Measurements from ENCODE around the gene MYRF.
A peak's percentile ranks its signal among the peaks of the same experiment; 100 is the strongest.

Gene MYRF

DNA sequence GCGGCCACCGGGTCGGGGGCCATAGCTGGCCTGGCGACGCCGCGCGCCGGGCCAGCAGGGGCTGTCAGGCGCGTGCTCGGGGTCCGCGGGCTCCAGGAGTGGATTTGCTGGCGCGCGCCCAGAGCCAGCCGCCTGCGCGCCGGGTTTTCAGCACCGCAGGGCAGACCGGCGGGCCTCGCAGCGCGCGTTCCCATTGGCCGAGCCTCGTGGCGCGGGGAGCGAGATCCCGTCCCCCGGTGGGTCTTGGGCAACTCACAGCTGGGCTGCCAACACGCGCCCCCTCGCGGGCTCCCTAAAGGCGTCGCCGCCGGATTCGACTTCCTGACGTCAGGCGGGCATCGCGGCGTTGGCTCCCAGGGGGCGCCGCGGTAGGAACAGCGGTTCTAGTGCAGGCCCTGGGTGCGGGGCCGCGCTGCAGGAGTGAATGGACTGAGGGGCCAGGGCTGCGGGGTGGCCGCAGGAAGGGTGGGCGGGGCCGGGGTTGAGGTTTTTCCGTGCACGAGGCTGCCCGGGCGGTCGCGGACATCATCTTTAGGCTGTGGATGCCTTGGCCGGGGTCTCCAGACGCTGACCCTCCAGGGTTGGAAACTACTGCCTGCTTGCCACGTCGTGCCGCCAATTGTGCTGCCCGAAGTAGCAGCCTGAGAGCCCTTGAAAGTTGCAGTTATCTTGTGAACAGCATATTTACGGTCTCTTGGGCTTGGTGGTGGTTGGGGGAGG lies 64.5 kb downstream of the MYRF start, which contains the start of gene FADS1:
Gene FADS1 (minus strand): TSS at position 268 of the 720 bp plus-strand sequence. CDS start 74 bp downstream, at position 194.
- TF ChIP-seq ZFX (IDR thresholded peaks at IDR 0.05): no peak; the same call in none of the 2 replicates
- TF ChIP-seq, protein P1, sequence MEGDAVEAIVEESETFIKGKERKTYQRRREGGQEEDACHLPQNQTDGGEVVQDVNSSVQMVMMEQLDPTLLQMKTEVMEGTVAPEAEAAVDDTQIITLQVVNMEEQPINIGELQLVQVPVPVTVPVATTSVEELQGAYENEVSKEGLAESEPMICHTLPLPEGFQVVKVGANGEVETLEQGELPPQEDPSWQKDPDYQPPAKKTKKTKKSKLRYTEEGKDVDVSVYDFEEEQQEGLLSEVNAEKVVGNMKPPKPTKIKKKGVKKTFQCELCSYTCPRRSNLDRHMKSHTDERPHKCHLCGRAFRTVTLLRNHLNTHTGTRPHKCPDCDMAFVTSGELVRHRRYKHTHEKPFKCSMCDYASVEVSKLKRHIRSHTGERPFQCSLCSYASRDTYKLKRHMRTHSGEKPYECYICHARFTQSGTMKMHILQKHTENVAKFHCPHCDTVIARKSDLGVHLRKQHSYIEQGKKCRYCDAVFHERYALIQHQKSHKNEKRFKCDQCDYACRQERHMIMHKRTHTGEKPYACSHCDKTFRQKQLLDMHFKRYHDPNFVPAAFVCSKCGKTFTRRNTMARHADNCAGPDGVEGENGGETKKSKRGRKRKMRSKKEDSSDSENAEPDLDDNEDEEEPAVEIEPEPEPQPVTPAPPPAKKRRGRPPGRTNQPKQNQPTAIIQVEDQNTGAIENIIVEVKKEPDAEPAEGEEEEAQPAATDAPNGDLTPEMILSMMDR (conservative IDR thresholded peaks at IDR 0.05): peak; percentile 82
- H3K27ac ChIP-seq: peak within 1 kb of the TSS; percentile 99

DNA sequence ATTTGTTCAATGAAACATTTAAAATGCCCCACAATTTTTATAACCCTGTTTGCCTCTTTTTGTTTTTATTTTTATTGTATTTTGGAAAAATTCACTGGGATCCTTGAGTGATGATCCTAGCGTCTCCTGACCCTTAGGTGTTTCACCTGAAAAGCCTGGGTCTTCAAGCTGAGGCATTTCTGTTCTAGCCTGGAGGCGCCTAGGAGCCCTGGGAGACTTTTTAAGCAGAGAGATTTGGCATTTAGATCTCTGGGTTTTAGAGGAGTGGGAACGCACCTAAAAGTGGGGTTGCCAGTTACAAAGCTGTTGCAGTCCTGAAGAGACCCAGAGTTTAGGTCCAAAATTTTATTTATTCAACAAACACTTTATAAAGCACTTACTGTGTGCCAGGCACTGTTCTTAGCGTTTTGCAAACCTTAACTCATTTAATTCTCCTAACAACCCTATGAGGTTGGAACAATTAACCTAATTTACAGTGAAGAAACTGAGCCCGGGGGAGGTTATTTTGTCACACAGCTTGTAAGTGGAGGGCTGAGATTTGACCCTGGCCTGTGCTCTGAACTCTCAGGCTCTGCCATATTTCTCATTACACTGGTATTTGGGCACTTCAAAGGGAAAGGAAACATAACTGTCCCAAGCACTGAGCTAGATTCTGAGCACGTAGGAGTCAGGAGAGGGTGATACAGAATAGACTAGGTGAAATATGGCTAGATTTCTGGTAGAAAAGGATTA lies 65.2 kb downstream of the MYRF start:
- TF ChIP-seq, protein P1 (conservative IDR thresholded peaks at IDR 0.05): no peak
- no peak for TF ChIP-seq ZFX (IDR thresholded peaks at IDR 0.05)
- peak overlapping the region; percentile 99 for H3K27ac ChIP-seq

DNA sequence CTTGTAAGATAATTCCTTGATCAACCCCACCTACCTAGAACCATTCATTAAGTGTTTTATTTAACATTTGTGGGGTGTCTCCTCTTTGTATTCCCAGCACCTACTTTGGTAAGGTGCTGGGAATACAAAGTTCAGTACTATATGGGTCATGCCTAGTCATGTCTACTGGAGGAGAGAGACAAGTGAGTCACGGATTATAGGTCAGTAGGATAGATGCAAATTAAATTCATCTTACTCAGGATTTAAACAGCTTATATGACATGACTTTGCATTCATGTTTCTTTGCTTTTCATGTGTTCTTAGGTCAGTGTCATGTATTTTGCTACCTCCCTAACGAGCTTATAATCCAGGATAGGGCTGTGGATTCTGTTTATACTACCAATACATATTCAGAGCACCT lies 67.7 kb downstream of the MYRF start:
- no peak for TF ChIP-seq ZFX (IDR thresholded peaks at IDR 0.05)
- TF ChIP-seq, protein P1 (conservative IDR thresholded peaks at IDR 0.05): no peak
- peak overlapping the region; percentile 62 for H3K27ac ChIP-seq

DNA sequence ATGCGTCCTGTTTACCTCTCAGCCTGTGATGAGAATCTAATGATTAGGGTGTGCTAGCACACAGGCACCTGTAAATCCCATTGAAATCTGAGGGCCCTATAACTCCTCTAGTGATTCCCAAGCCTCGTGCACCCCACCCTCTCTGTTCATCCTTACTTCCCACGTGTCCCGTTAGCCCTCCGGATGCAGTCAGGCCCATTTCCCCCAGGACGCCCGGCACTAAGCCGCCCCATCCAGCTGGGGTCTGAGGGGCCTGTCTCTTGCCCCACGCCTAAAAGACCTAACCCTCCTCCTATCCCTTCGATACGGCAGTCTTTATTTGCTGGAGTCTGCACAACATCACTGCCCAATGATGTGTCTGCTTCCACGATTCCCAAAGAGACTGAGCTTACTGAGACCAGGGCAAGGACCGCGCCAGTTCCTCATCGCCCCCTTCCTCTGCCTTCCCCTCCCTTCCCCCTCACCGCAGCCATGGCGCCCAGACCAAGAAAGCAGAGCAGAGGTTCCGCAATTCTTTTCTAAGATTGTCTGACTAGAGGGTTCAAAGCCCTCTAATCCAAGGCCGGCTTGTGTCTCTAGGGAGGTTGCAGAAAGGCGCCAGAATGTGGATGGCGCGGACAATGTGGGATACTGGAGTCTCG lies 74.6 kb downstream of the MYRF start:
- H3K27ac ChIP-seq: peak overlapping the region; percentile 99
- no peak for TF ChIP-seq ZFX (IDR thresholded peaks at IDR 0.05)
- TF ChIP-seq, protein P1 (conservative IDR thresholded peaks at IDR 0.05): no peak

DNA sequence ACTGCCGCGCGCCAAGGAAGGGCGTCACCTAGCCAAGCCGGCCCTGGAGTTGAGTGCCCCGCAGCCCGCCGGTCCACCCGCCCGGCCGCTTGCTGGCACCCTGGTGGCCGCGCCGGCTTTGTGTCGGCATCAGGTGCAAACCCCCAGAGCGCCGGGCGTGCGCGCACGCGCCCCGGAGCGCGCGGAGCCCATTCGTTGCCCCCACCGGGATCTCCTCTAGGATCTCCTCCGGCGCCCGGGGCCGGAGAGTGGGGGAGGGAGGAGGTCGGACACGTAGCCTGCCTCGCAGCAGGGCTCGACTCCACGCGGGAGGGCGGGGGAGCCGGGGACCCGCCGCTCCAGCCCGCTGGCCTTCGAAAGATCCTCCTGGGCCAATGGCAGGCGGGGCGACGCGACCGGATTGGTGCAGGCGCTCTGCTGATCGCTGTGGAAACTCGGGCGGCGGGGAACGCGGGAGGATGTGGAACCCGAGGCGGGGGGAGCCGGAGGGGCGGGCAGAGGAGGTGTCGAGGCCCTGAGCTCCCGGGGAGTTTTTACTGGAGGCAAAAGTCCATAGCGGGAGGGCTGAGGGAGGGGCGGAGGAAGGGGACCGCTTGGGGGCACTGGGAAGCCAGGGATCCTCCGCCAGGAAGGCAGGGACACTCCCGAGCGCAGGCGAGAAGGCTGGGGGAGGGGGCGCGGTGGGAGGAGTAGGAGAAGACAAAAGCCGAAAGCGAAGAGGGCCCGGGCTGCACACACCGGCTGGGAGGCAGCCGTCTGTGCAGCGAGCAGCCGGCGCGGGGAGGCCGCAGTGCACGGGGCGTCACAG lies 75.3 kb downstream of the MYRF start, which contains the start of gene FADS2:
Gene FADS2 (plus strand): TSS at position 730 of the 808 bp plus-strand sequence. CDS start 91 bp downstream, outside the sequence.
- TF ChIP-seq, protein P1 (conservative IDR thresholded peaks at IDR 0.05): no peak
- peak; percentile 65 for TF ChIP-seq ZFX (IDR thresholded peaks at IDR 0.05)
- H3K27ac ChIP-seq: peak within 1 kb of the TSS; percentile 99

DNA sequence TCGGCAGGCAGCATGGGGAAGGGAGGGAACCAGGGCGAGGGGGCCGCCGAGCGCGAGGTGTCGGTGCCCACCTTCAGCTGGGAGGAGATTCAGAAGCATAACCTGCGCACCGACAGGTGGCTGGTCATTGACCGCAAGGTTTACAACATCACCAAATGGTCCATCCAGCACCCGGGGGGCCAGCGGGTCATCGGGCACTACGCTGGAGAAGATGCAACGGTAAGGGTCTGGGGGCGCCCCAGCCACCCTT lies 75.9 kb downstream of the MYRF start:
- peak overlapping the region; percentile 99 for H3K27ac ChIP-seq

More for the DNA sequence above, 75.9 kb downstream of the MYRF start:
- TF ChIP-seq ZFX (IDR thresholded peaks at IDR 0.05): no peak
- TF ChIP-seq, protein P1 (conservative IDR thresholded peaks at IDR 0.05): no peak

Measured in C4-2B (cell line).